Stimulated activated CD8-positive, alpha-beta memory T cell treated with anti-CD3 and anti-CD28 coated beads, Interleukin-7, amount 100 ng/mL, for 1 hour (primary cell): ENCODE data around the gene ZNF302.
"Not testable (repeated sequence)": the region's sequence is repeated elsewhere in the genome, so short reads cannot be mapped to it uniquely, and the experiment has no call there.

Source experiments
- DNase-seq, 2 donors: peaks; one replicate each; pipeline ENCODE4 v3.0.0-alpha.2; 2020; ENCODE audit warnings: low read depth in 2 of 2

ZNF302 gene

GRCh38 chr19:34677386-34678084 is at the start of gene ZNF302:
Gene ZNF302, plus strand, starts transcription at chr19:34677678. Its CDS starts 1,127 bp downstream, at chr19:34678805.
- peak; percentile 88 to 90 for DNase-seq

DNA sequence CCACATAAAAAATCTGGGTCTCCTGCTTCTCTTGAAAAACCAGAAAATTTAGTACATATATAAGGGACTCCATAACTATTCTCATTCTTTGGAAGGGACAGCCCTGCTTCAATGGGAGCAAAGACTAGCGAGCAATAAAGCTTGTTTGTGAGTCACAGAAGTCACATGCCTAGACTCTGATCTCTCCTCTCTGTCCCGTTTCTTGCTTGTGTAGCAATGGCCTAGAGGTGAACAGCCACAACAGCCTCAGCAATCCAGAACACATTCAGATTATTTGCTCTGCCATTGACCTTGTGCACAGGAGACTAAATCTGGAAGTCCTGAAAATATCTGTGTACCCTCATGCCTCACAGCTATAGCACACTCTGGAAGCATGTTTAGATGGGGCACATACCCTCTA is 43.7 kb upstream of the ZNF302 start:
- DNase-seq = no peak

DNA sequence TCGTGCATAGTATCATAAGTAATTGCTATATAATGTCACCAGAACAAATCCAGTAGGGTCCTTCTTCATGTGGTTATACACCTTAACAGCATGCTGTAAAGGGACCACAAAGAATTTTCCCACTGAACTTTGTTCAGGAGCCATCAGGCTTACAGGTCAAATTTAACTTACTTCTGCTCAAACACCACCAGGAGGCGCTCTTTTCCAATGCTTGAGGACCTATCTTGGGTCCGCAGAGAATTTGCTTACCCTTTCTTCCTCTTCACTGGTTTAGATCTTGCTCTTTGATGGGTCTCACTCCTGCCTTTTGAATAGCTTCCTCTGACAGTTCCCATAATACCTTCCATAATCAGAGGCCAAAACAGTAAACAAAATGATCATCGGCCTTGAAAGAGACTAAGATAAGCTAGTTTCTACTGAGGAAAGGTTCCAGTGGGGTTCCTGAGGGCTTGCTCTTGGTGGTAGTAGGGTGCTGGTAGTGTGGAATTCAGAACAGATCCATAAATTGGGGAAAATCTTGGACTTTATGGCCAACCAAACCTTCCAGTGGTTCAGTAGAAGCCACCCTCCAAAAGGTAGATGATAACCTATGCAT is 37.9 kb upstream of the ZNF302 start:
- peak in 1 of 2 donors; percentile 45 for DNase-seq

DNA sequence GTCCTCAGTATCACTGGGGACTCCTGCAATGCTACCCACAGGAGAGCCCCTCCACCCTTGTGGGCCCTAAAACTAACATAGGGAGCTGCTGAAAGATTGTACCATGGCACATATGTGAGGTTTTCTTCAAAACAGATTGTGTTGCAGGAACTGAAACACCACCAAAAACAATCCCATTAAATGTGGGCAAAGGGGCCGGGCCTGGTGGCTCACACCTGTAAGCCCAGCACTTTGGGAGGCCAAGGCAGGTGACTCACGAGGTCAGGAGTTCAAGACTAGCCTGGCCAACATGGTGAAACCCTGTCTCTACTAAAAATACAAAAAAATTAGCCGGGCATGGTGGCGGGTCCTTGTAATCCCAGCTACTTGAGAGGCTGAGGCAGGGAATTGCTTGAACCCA is 35.2 kb upstream of the ZNF302 start:
- DNase-seq = no peak

DNA sequence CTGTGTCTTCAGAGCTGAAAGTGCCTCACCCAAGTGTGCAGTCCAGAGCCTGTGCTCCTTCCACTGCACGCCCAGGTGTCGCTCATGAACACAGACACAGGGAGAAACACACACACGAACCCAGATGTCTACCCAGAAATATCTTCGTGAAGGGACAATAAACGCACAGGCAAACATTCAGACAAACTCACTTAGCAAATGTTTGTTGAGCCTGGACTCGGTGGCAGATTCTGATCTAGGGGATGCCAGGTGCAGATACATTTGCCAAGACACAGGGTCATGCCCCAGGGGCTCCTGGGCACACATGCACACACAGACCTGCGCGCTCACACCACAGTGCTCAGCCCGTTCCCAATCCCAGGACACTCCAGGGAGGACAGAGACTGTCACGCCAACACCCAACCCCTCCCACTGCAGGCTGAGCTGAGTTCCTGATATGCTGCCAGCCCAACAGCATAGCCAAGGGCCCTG is 32.5 kb upstream of the ZNF302 start:
- no peak for DNase-seq

DNA sequence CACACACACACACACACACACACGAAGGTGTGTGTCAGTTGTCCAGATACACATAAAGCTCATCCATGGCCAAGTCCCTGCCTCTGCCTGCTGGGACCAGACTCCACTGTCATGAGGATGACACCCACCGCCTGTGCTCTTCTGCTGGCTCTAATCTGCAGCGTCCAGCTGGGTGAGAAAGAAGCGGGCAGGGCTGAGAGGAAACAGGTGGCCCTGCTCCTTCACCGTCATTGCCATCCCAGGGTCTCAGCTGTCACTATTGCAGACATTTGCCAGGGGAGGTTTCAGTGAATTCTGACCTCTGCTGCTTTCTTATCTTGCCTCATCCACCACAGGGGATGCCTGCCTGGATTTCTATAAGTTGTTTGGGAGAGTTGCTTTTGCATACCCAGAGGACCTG is 31.9 kb upstream of the ZNF302 start:
- DNase-seq = no peak

DNA sequence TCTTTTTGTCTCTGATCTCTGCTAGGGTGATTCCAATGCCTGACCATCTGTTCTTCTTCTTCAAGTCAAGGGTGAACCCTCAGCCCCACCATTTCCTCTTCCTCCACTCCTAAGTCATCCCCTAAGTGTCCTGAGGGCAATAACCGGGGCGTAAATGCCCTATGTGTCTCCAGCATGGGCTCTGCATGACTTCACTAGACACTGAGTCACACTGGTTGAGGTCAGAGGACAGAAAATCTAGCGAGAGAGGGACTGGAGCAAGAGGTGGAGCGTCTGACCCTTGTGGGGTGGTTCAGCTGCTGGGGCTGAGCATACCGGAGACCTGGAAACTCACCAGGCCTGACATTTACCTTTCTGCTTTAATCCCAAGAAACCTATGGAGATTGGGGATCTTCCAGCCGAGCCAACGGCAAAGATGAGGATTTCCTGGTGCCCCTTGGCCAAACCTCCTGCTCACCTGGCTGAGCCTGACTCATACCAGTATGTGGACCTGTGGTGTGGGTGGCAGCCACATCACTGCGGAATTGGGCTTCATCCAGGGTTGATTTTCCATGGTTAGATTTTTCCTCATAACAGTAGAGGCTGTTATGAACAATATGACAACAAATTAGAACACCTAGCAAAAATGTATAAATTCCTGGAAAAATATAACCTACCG is 27.5 kb upstream of the ZNF302 start:
- no peak for DNase-seq

GRCh38 chr19:34651747-34652146 is 25.7 kb upstream of the ZNF302 start:
- DNase-seq = no peak

DNA sequence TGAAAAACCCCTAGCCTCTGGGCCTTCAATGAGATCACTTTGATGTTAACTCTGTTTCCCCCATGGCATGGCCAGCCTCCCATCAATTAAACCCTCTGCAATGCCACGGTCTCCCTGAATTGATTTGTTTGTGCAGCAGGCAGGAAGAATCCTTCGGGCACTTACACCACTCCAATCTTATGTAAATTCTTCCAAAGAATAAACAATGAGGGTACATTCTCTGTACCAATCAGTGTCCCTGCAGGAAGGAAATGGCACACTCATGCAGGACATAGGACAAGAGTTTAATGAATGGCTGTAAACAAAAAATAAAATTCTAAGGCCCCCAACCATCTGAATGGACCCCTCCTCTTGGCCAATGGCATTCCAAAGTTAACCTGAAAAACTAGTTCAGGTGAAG is 22.7 kb upstream of the ZNF302 start:
- no peak for DNase-seq

DNA sequence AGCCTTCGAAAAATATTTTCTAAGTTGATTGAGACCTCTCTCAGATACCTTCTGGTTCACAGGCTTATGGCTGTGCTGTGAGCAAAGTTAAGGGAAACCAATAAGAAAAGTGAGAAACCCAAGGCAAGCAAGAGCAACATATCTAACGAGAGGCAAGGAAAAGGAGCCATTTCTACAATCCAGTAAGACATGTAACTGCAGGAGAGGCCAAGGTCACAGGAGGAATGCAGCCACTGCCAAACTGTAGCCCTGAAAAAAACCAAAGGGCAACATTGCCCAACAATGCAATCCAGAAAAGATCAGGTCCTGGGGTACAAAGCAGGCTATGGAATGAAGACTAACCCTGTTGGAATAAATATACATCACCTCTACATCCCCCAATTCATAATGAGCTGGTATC is 21.8 kb upstream of the ZNF302 start:
- DNase-seq = no peak

DNA sequence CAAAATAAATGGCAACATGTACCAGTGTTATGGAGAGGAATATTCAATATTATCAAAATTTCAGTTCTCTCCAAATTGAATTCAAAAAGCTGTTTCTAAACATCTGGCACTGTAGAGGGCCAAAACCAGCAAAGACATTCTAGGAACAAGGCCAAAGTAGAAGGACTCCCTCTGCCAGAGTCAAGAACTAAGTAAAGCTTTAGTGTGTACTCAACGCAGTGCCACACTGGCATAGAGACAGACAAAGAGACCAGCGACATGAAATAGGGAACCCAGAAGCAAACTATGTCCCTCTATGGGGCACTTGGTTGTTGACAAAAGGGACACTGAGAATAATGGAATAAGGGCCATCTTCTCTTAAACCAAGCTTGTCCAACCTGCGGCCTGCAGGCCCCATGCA is 16.1 kb upstream of the ZNF302 start:
- no peak for DNase-seq

DNA sequence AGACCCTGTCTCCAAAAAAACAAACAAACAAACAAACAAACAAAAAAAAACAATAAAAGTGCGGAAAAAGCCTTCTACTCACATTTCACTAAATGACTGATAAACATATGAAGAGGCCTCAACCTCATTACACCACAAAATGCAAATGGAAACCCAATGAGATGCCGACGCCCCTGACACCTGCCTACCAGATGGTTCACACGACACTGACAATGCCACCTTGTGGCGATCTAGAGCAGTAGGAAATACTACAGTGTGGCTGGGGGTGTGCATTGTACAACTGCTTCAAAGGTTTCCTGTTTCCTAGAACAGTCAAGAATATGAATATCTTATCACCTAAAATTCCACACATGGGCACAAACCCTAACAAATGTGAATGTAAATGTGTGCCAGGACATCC is 14.6 kb upstream of the ZNF302 start:
- DNase-seq = no peak

- DNase-seq = no peak
Measured at GRCh38 chr19:34664168-34664567, 13.3 kb upstream of the ZNF302 start.

DNA sequence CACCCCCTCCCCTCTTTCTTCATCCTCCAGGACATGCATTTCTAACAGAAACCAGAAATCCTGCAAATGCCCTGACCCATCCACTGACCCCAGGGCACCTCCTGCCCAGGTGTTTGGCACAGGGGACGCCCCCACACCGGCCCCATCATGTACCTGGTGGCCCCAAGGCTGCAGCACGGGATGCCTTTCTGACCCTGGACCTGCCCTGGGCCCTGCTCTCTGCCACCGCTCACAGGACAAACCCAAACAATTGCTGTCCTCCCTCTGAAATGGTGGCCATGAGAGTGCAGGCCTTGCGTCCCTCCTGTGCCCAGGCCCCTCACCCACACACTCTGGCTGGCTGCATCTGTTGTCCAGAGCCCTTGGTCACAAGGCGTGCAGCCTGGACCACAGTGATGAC is 12.6 kb upstream of the ZNF302 start:
- DNase-seq = no peak

GRCh38 chr19:34665275-34665674 is 12.2 kb upstream of the ZNF302 start:
- DNase-seq = not testable (repeated sequence)

- DNase-seq = no peak
Measured at GRCh38 chr19:34666200-34666957, 11.1 kb upstream of the ZNF302 start.

DNA sequence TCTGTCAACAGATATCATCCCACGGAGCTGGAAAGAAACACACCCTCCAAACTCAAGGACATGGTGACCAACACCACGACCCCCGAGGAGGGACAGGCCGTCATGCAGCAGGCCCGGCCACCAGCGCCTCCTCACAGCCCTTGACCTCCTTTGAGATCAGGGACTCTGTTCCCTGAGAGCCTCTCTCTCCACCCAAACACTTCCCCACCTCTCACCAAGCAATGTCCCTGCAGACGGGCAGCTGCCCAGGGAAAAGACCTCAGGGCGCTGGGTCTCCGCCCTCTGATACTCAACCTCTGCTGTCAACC is 10.6 kb upstream of the ZNF302 start:
- DNase-seq = no peak

DNA sequence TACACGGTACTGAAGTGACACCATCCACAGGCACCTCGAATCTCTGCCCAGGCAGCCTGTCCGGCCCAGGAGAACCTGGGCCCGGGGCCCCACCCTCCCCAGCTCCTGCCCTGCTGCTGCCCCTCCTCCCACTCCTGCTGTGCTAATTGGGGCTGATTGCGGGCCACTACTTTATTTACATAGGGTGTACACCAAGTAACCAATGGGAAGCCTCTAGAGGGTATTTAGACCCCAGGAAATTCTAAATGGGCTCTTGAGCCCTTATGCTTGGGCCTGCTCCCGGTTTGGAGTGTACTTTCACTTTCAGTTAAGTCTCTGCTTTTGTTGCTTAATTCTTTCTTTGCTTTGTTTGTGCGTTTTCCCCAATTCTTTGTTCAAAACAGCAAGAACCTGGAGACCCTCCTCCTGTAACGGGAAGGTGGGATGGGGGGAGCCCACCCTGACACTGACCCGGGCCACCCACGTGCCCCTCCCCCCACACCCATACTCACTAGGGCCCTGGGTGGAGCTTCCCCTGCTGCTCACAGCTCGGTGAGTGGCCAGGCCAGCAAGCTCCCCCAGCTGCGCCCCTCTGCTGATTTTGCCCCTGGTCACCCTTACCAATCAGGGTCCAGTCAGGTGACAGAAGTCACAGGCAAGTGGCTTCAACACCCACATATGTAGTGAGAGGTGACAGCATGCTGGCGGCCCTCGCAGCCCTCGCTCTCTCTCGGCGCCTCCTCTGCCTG is 10.0 kb upstream of the ZNF302 start:
- DNase-seq = no peak

DNA sequence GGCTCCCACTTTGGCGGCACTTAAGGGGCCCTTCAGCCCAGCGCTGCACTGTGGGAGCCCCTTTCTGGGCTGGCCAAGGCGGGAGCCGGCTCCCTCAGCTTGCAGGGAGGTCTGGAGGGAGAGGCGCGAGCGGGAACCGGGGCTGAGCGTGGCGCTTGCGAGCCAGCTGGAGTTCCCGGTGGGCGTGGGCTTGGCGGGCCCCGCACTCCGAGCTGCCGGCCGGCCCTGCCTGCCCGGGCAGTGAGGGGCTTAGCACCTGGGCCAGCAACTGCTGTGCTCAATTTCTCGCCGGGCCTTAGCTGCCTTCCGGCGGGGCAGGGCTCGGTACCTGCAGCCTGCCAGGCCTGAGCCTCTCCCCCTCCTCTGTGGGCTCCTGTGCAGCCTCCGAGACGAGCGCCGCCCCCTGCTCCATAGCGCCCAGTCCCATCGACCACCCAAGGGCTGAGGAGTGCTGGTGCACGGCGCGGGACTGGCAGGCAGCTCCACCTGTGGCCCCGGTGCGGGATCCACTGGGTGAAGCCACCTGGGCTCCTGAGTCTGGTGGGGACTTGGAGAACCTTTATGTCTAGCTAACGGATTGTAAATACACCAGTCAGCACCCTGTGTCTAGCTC is 9.3 kb upstream of the ZNF302 start:
- not testable (repeated sequence) for DNase-seq

DNA sequence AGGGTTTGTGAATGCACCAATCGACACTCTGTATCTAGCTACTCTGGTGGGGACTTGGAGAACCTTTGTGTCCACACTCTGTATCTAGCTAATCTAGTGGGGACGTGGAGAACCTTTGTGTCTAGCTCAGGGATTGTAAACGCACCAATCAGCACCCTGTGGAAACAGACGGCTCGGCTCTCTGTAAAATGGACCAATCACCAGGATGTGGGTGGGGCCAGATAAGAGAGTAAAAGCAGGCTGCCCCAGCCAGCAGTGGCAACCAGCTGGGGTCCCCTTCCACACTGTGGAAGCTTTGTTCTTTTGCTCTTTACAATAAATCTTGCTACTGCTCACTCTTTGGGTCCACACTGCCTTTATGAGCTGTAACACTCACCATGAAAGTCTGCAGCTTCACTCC is 8.8 kb upstream of the ZNF302 start:
- not testable (repeated sequence) for DNase-seq

DNA sequence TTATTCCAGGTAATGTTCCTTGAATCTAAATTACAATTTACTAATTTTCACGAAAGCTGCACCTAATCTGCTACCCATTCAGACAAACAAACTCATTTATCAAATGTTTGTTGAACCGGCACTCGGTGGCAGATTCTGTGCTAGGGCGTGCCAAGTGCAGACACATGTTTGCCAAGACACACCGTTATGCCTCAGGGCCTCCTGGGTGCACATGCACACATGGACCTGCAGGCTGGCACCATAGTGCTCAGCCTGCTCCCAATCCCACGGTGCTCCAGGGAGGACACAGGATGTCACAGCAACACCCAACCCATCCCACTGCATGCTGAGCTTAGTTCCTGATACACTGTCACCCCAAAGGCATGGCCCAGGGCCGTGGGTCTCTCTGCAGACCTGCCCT is 8.2 kb upstream of the ZNF302 start:
- DNase-seq = no peak
